Measurements from ENCODE around the gene ABR.

ABR gene

GRCh38 chr17:1217089-1217385 lies 37.3 kb upstream of the ABR start:
- H4K91ac ChIP-seq (ENCODE audit: low read length) = no peak overlapping the region
- no peak overlapping the region for H3K23ac ChIP-seq (ENCODE audit: low read length in 2 of 2)
- H3K18ac ChIP-seq (ENCODE audit: low read depth in 1 of 2, low read length in 2 of 2) = no peak overlapping the region
- no peak overlapping the region for H2BK120ac ChIP-seq (ENCODE audit: low read depth, low read length)
- no peak for DNase-seq
- H3K27ac ChIP-seq (ENCODE audit: low read length, poor library complexity, severe bottlenecking) = no peak overlapping the region
- H2AK5ac ChIP-seq (ENCODE audit: low read length, severe bottlenecking) = no peak overlapping the region
- H3K9ac ChIP-seq (ENCODE audit: low read length) = no peak overlapping the region
- no peaks in the 10 kb centered on the region for H3K36me3 ChIP-seq (ENCODE audit: control insufficient read depth in 1 of 2, insufficient read depth in 2 of 2, low read depth in 1 of 2, low read length in 2 of 2)
- no peaks in the 10 kb centered on the region for H3K79me1 ChIP-seq (replicated peaks; ENCODE audit: low read length, poor library complexity, severe bottlenecking)
- H2BK12ac ChIP-seq (ENCODE audit: low read length in 2 of 2) = no peak overlapping the region
- H4K8ac ChIP-seq (ENCODE audit: low read length) = no peak overlapping the region
- H3K4me2 ChIP-seq (ENCODE audit: low read length, poor library complexity, severe bottlenecking) = no peak overlapping the region
- H3K9me3 ChIP-seq (ENCODE audit: control insufficient read depth, low read length) = peaks cover 7% of the 10 kb centered on the region
- WGBS = 92% methylated on average over 12 of the region's 12 CpGs
- H3K14ac ChIP-seq (ENCODE audit: low read length in 2 of 2) = no peak overlapping the region
- H2BK5ac ChIP-seq (ENCODE audit: low read depth, low read length, poor library complexity, severe bottlenecking) = no peak overlapping the region
- H3K4ac ChIP-seq (ENCODE audit: low read depth in 1 of 2, low read length in 2 of 2) = no peak overlapping the region
- no peak overlapping the region for H2AFZ ChIP-seq (ENCODE audit: low read depth, low read length)
- H3K4me3 ChIP-seq (ENCODE audit: insufficient read depth in 1 of 2, low read depth in 1 of 2, low read length in 2 of 2) = no peak overlapping the region
- H2BK15ac ChIP-seq (ENCODE audit: low read depth, poor library complexity, severe bottlenecking) = no peak overlapping the region
- peaks cover 32 to 36% of the 10 kb centered on the region in 2 experiments for H3K27me3 ChIP-seq (ENCODE audit: control insufficient read depth in 1 of 2, insufficient read depth in 1 of 2, low read length in 2 of 2)
- H3K4me1 ChIP-seq (ENCODE audit: control insufficient read depth, insufficient read depth, low read depth, low read length) = no peaks in the 10 kb centered on the region

GRCh38 chr17:1216217-1217088 lies 36.7 kb upstream of the ABR start:
- no peak overlapping the region for H2BK120ac ChIP-seq (ENCODE audit: low read depth, low read length)
- peaks cover 7% of the 10 kb centered on the region for H3K9me3 ChIP-seq (ENCODE audit: control insufficient read depth, low read length)
- no peaks in the 10 kb centered on the region for H3K79me1 ChIP-seq (replicated peaks; ENCODE audit: low read length, poor library complexity, severe bottlenecking)
- WGBS = 81% methylated on average over 19 of the region's 19 CpGs
- no peak overlapping the region for H3K9ac ChIP-seq (ENCODE audit: low read length)
- no peaks in the 10 kb centered on the region for H3K4me1 ChIP-seq (ENCODE audit: control insufficient read depth, insufficient read depth, low read depth, low read length)
- H3K4me2 ChIP-seq (ENCODE audit: low read length, poor library complexity, severe bottlenecking) = no peak overlapping the region
- H3K27me3 ChIP-seq (ENCODE audit: control insufficient read depth in 1 of 2, insufficient read depth in 1 of 2, low read length in 2 of 2) = peaks cover 30 to 38% of the 10 kb centered on the region in 2 experiments
- H3K14ac ChIP-seq (ENCODE audit: low read length in 2 of 2) = no peak overlapping the region
- no peaks in the 10 kb centered on the region for H3K36me3 ChIP-seq (ENCODE audit: control insufficient read depth in 1 of 2, insufficient read depth in 2 of 2, low read depth in 1 of 2, low read length in 2 of 2)
- no peak overlapping the region for H2AFZ ChIP-seq (ENCODE audit: low read depth, low read length)
- H2BK15ac ChIP-seq (ENCODE audit: low read depth, poor library complexity, severe bottlenecking) = no peak overlapping the region
- no peak overlapping the region for H3K27ac ChIP-seq (ENCODE audit: low read length, poor library complexity, severe bottlenecking)
- no peak overlapping the region for H4K8ac ChIP-seq (ENCODE audit: low read length)
- no peak overlapping the region for H2BK5ac ChIP-seq (ENCODE audit: low read depth, low read length, poor library complexity, severe bottlenecking)
- H3K23ac ChIP-seq (ENCODE audit: low read length in 2 of 2) = no peak overlapping the region
- DNase-seq = no peak
- H3K18ac ChIP-seq (ENCODE audit: low read depth in 1 of 2, low read length in 2 of 2) = no peak overlapping the region
- H2BK12ac ChIP-seq (ENCODE audit: low read length in 2 of 2) = no peak overlapping the region
- no peak overlapping the region for H2AK5ac ChIP-seq (ENCODE audit: low read length, severe bottlenecking)
- H3K4ac ChIP-seq (ENCODE audit: low read depth in 1 of 2, low read length in 2 of 2) = no peak overlapping the region
- no peak overlapping the region for H4K91ac ChIP-seq (ENCODE audit: low read length)
- no peak overlapping the region for H3K4me3 ChIP-seq (ENCODE audit: insufficient read depth in 1 of 2, low read depth in 1 of 2, low read length in 2 of 2)

GRCh38 chr17:1212946-1213345 lies 33.2 kb upstream of the ABR start:
- no peak overlapping the region for H2BK120ac ChIP-seq (ENCODE audit: low read depth, low read length)
- H3K23ac ChIP-seq (ENCODE audit: low read length in 2 of 2) = no peak overlapping the region
- H4K91ac ChIP-seq (ENCODE audit: low read length) = no peak overlapping the region
- H3K4ac ChIP-seq (ENCODE audit: low read depth in 1 of 2, low read length in 2 of 2) = no peak overlapping the region
- H2AFZ ChIP-seq (ENCODE audit: low read depth, low read length) = no peak overlapping the region
- no peaks in the 10 kb centered on the region for H3K4me1 ChIP-seq (ENCODE audit: control insufficient read depth, insufficient read depth, low read depth, low read length)
- H2BK15ac ChIP-seq (ENCODE audit: low read depth, poor library complexity, severe bottlenecking) = no peak overlapping the region
- H3K4me3 ChIP-seq (ENCODE audit: insufficient read depth in 1 of 2, low read depth in 1 of 2, low read length in 2 of 2) = no peak overlapping the region
- no peak for DNase-seq
- no peak overlapping the region for H3K9ac ChIP-seq (ENCODE audit: low read length)
- H2BK5ac ChIP-seq (ENCODE audit: low read depth, low read length, poor library complexity, severe bottlenecking) = no peak overlapping the region
- no peak overlapping the region for H2AK5ac ChIP-seq (ENCODE audit: low read length, severe bottlenecking)
- no peak overlapping the region for H3K18ac ChIP-seq (ENCODE audit: low read depth in 1 of 2, low read length in 2 of 2)
- no peak overlapping the region for H2BK12ac ChIP-seq (ENCODE audit: low read length in 2 of 2)
- no peaks in the 10 kb centered on the region for H3K79me1 ChIP-seq (replicated peaks; ENCODE audit: low read length, poor library complexity, severe bottlenecking)
- H4K8ac ChIP-seq (ENCODE audit: low read length) = no peak overlapping the region
- H3K9me3 ChIP-seq (ENCODE audit: control insufficient read depth, low read length) = no peaks in the 10 kb centered on the region
- no peaks in the 10 kb centered on the region for H3K36me3 ChIP-seq (ENCODE audit: control insufficient read depth in 1 of 2, insufficient read depth in 2 of 2, low read depth in 1 of 2, low read length in 2 of 2)
- WGBS = 65% methylated on average over 4 of the region's 4 CpGs
- H3K27me3 ChIP-seq (ENCODE audit: control insufficient read depth in 1 of 2, insufficient read depth in 1 of 2, low read length in 2 of 2) = peaks cover 35 to 48% of the 10 kb centered on the region in 2 experiments
- H3K27ac ChIP-seq (ENCODE audit: low read length, poor library complexity, severe bottlenecking) = no peak overlapping the region
- H3K4me2 ChIP-seq (ENCODE audit: low read length, poor library complexity, severe bottlenecking) = no peak overlapping the region
- H3K14ac ChIP-seq (ENCODE audit: low read length in 2 of 2) = no peak overlapping the region

GRCh38 chr17:1211287-1211686 lies 31.5 kb upstream of the ABR start:
- Histone ChIP-seq H3K27ac (ENCODE audit: low read length, poor library complexity, severe bottlenecking) (no peak overlapping the region), H3K36me3 (ENCODE audit: control insufficient read depth in 1 of 2, insufficient read depth in 2 of 2, low read depth in 1 of 2, low read length in 2 of 2) (no peaks in the 10 kb centered on the region), H3K14ac (ENCODE audit: low read length in 2 of 2) (no peak overlapping the region), H4K8ac (ENCODE audit: low read length) (no peak overlapping the region), H3K4ac (ENCODE audit: low read depth in 1 of 2, low read length in 2 of 2) (no peak overlapping the region), H3K9me3 (ENCODE audit: control insufficient read depth, low read length) (no peaks in the 10 kb centered on the region), H2AFZ (ENCODE audit: low read depth, low read length) (no peak overlapping the region), H2BK12ac (ENCODE audit: low read length in 2 of 2) (no peak overlapping the region), H3K4me3 (ENCODE audit: insufficient read depth in 1 of 2, low read depth in 1 of 2, low read length in 2 of 2) (no peak overlapping the region), H2AK5ac (ENCODE audit: low read length, severe bottlenecking) (no peak overlapping the region), H4K91ac (ENCODE audit: low read length) (no peak overlapping the region), H3K4me1 (ENCODE audit: control insufficient read depth, insufficient read depth, low read depth, low read length) (no peaks in the 10 kb centered on the region), H3K4me2 (ENCODE audit: low read length, poor library complexity, severe bottlenecking) (no peak overlapping the region), H2BK120ac (ENCODE audit: low read depth, low read length) (no peak overlapping the region), H3K27me3 (ENCODE audit: control insufficient read depth in 1 of 2, insufficient read depth in 1 of 2, low read length in 2 of 2) (peaks cover 25 to 40% of the 10 kb centered on the region in 2 experiments), H3K18ac (ENCODE audit: low read depth in 1 of 2, low read length in 2 of 2) (no peak overlapping the region), H2BK5ac (ENCODE audit: low read depth, low read length, poor library complexity, severe bottlenecking) (no peak overlapping the region), H2BK15ac (ENCODE audit: low read depth, poor library complexity, severe bottlenecking) (no peak overlapping the region), H3K79me1 (replicated peaks; ENCODE audit: low read length, poor library complexity, severe bottlenecking) (no peaks in the 10 kb centered on the region), H3K9ac (ENCODE audit: low read length) (no peak overlapping the region), H3K23ac (ENCODE audit: low read length in 2 of 2) (no peak overlapping the region)
- no peak for DNase-seq
- 80% methylated on average over 5 of the region's 5 CpGs for whole genome bisulfite sequencing
